ENCODE measurements around the gene GPD2.

The GPD2 gene

DNA sequence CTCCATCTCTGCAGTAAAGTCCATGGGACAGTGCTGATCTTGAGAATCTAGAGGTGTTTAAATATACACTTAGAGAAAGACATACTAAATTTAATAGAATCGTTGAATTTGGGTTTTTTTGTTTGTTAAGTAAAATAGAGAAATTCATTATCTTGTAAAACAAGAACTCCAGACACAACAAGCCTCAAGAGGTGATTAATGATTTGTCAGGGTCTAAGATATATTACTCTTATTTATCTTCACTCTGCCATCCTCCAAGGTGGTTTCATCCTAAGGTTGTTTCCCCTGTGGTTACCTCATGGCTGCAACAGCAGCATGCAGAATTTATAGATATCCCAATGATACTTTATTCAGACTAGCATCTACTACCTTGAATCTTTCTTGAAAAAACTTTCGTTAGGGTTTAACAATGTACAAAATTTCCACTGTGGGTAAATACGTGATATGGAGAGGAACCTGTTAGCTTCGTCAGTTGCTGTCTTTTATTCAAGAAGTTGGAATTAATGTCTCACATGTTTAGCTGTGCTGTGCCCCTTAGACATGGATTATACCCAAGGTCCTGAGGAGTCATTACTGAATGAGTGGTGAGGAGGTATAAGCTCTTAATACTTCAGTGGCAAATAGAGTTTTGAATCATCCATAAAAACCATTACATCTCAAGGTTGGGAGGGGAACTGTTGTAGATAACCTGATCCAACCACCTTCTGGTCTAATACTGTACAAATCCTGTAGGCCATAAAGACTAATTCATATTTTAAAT lies 128.0 kb downstream of the GPD2 start:
- H3K4me2 ChIP-seq (ENCODE audit: insufficient read depth, low read length): no peak overlapping the region
- no peaks in the 10 kb centered on the region for H3K79me2 ChIP-seq (ENCODE audit: insufficient read depth, low read length)
- H3K4me3 ChIP-seq (ENCODE audit: low read depth in 1 of 2, low read length in 2 of 2): no peak overlapping the region
- no peak overlapping the region for H3K27ac ChIP-seq (ENCODE audit: low read length)
- ATAC-seq (ENCODE audit: insufficient read depth, low read depth) (no peak), DNase-seq (no peak)
- no peak overlapping the region for H2AFZ ChIP-seq (ENCODE audit: low read depth, low read length)
- H3K36me3 ChIP-seq (ENCODE audit: insufficient read depth, low read length): no peaks in the 10 kb centered on the region
- TF ChIP-seq EZH2 (IDR thresholded peaks at IDR 0.05; ENCODE audit: borderline replicate concordance, low read depth, low read length, severe bottlenecking) (no peak), CTCF (IDR thresholded peaks at IDR 0.05; ENCODE audit: borderline replicate concordance, extremely low read depth, low read length, poor library complexity, severe bottlenecking) (no peak)
- no peaks in the 10 kb centered on the region for H3K27me3 ChIP-seq (ENCODE audit: insufficient read depth, low read length, poor library complexity)
- no peak overlapping the region for H3K9ac ChIP-seq (ENCODE audit: low read depth, low read length)
- H3K9me3 ChIP-seq (ENCODE audit: insufficient read depth, low read length, severe bottlenecking): no peaks in the 10 kb centered on the region
- H4K20me1 ChIP-seq (ENCODE audit: insufficient read depth, low read length): no peaks in the 10 kb centered on the region
- H3K4me1 ChIP-seq (ENCODE audit: insufficient read depth, low read length): no peaks in the 10 kb centered on the region

- Histone ChIP-seq H3K9ac (ENCODE audit: low read depth, low read length) (no peak overlapping the region), H3K27ac (ENCODE audit: low read length) (no peak overlapping the region), H3K79me2 (ENCODE audit: insufficient read depth, low read length) (no peaks in the 10 kb centered on the region), H3K4me3 (ENCODE audit: low read depth in 1 of 2, low read length in 2 of 2) (no peak overlapping the region), H3K36me3 (ENCODE audit: insufficient read depth, low read length) (no peaks in the 10 kb centered on the region; the same call in 1 of the 2 replicates), H3K27me3 (ENCODE audit: insufficient read depth, low read length, poor library complexity) (no peaks in the 10 kb centered on the region), H3K4me1 (ENCODE audit: insufficient read depth, low read length) (no peaks in the 10 kb centered on the region), H4K20me1 (ENCODE audit: insufficient read depth, low read length) (no peaks in the 10 kb centered on the region), H3K9me3 (ENCODE audit: insufficient read depth, low read length, severe bottlenecking) (no peaks in the 10 kb centered on the region), H3K4me2 (ENCODE audit: insufficient read depth, low read length) (no peak overlapping the region), H2AFZ (ENCODE audit: low read depth, low read length) (no peak overlapping the region)
- ATAC-seq (ENCODE audit: insufficient read depth, low read depth) (no peak), DNase-seq (no peak)
- TF ChIP-seq EZH2 (IDR thresholded peaks at IDR 0.05; ENCODE audit: borderline replicate concordance, low read depth, low read length, severe bottlenecking): no peak
- TF ChIP-seq CTCF (IDR thresholded peaks at IDR 0.05; ENCODE audit: borderline replicate concordance, extremely low read depth, low read length, poor library complexity, severe bottlenecking): no peak
Measured at GRCh38 chr2:156565066-156565710, 129.0 kb downstream of the GPD2 start.

- H3K9ac ChIP-seq (ENCODE audit: low read depth, low read length): no peak overlapping the region
- no peaks in the 10 kb centered on the region for H3K9me3 ChIP-seq (ENCODE audit: insufficient read depth, low read length, severe bottlenecking)
- H3K27me3 ChIP-seq (ENCODE audit: insufficient read depth, low read length, poor library complexity): no peaks in the 10 kb centered on the region
- no peak for TF ChIP-seq CTCF (IDR thresholded peaks at IDR 0.05; ENCODE audit: borderline replicate concordance, extremely low read depth, low read length, poor library complexity, severe bottlenecking)
- no peak for TF ChIP-seq EZH2 (IDR thresholded peaks at IDR 0.05; ENCODE audit: borderline replicate concordance, low read depth, low read length, severe bottlenecking)
- H3K79me2 ChIP-seq (ENCODE audit: insufficient read depth, low read length): no peaks in the 10 kb centered on the region
- H3K4me3 ChIP-seq (ENCODE audit: low read depth in 1 of 2, low read length in 2 of 2): no peak overlapping the region
- H3K27ac ChIP-seq (ENCODE audit: low read length): no peak overlapping the region
- DNase-seq: no peak
- no peak overlapping the region for H3K4me2 ChIP-seq (ENCODE audit: insufficient read depth, low read length)
- peaks cover 5% of the 10 kb centered on the region for H3K4me1 ChIP-seq (ENCODE audit: insufficient read depth, low read length)
- H4K20me1 ChIP-seq (ENCODE audit: insufficient read depth, low read length): no peaks in the 10 kb centered on the region
- no peaks in the 10 kb centered on the region; the same call in 1 of the 2 replicates for H3K36me3 ChIP-seq (ENCODE audit: insufficient read depth, low read length)
- ATAC-seq (ENCODE audit: insufficient read depth, low read depth): no peak
- H2AFZ ChIP-seq (ENCODE audit: low read depth, low read length): no peak overlapping the region
Measured at GRCh38 chr2:156573710-156574109, 137.5 kb downstream of the GPD2 start.

Measured in DND-41 (cell line).